Neuronal stem cell (in vitro differentiated cells): Measurements from ENCODE around the gene TSPOAP1.
A peak's percentile ranks its signal among the peaks of the same experiment; 100 is the strongest.

Source experiments
- DNase-seq: peaks from one replicate; pipeline ENCODE4 v3.0.0-alpha.2; 2013; ENCODE audit warnings: low spot score
- H2AFZ ChIP-seq: one replicate; pipeline ENCODE4 v1.6.1; 2013; ENCODE audit warnings: mild to moderate bottlenecking, low read length, inconsistent platforms
- H2AK5ac ChIP-seq: 2 replicates; pipeline ENCODE4 v1.6.1; 2013; ENCODE audit warnings: low read depth, mild to moderate bottlenecking, inconsistent platforms, low read length, moderate library complexity, mixed read lengths
- H2BK120ac ChIP-seq: 2 replicates; pipeline ENCODE4 v1.6.1; 2013; ENCODE audit warnings: low read depth, mild to moderate bottlenecking, inconsistent platforms, low read length, moderate library complexity, mixed read lengths
- H2BK12ac ChIP-seq: one replicate; pipeline ENCODE4 v1.6.1; 2013; ENCODE audit warnings: low read length, inconsistent platforms
- H2BK15ac ChIP-seq: 2 replicates; pipeline ENCODE4 v1.6.1; 2013; ENCODE audit warnings: mild to moderate bottlenecking, low read length, inconsistent platforms, mixed read lengths
- H2BK5ac ChIP-seq: one replicate; pipeline ENCODE4 v1.6.1; 2013; ENCODE audit warnings: inconsistent platforms, mild to moderate bottlenecking, low read length, moderate library complexity
- H3K14ac ChIP-seq: one replicate; pipeline ENCODE4 v1.6.1; 2013; ENCODE audit warnings: low read length, inconsistent platforms
- H3K18ac ChIP-seq: 2 replicates; pipeline ENCODE4 v1.6.1; 2013; ENCODE audit warnings: low read length, inconsistent platforms
- H3K23ac ChIP-seq: 2 replicates; pipeline ENCODE4 v1.6.1; 2013; ENCODE audit warnings: low read depth, mild to moderate bottlenecking, mixed read lengths, low read length, inconsistent platforms; ENCODE audit not compliant: poor library complexity
- H3K27ac ChIP-seq: replicated peaks from 3 replicates; pipeline ENCODE4 v1.5.1; 2013; ENCODE audit warnings: low read length, inconsistent platforms
- H3K27me3 ChIP-seq, 3 experiments: 2 replicates each; pipeline ENCODE4 v1.6.1; 2013; ENCODE audit warnings: low read length in 3 of 3, mild to moderate bottlenecking in 2 of 3, inconsistent platforms in 1 of 3, low read depth in 1 of 3, mixed read lengths in 1 of 3, moderate library complexity in 1 of 3; ENCODE audit not compliant: control insufficient read depth in 3 of 3, insufficient read depth in 3 of 3
- H3K36me3 ChIP-seq, 2 donors: replicated peaks in 1 of 2; 2 replicates each; pipeline ENCODE4 v1.6.1; 2013; ENCODE audit warnings: low read length in 2 of 2; ENCODE audit not compliant: control insufficient read depth in 2 of 2, insufficient read depth in 2 of 2
- H3K4ac ChIP-seq: 2 replicates; pipeline ENCODE4 v1.6.1; 2013; ENCODE audit warnings: inconsistent platforms, mild to moderate bottlenecking, low read length, moderate library complexity
- H3K4me1 ChIP-seq, 2 donors: 1 replicate in 1 of 2; 2 replicates in 1 of 2; pipeline ENCODE4 v1.6.1; 2013; ENCODE audit warnings: low read length in 2 of 2, low read depth in 1 of 2; ENCODE audit not compliant: control insufficient read depth in 2 of 2, insufficient read depth in 1 of 2
- H3K4me2 ChIP-seq: one replicate; pipeline ENCODE4 v1.6.1; 2013; ENCODE audit warnings: mild to moderate bottlenecking, low read length, inconsistent platforms; ENCODE audit not compliant: insufficient read depth, poor library complexity, severe bottlenecking
- H3K4me3 ChIP-seq, 2 donors: 2 replicates each; pipeline ENCODE4 v1.5.1; 2013; ENCODE audit warnings: low read length in 2 of 2, mild to moderate bottlenecking in 2 of 2, inconsistent platforms in 1 of 2, moderate library complexity in 1 of 2
- H3K79me1 ChIP-seq: one replicate; pipeline ENCODE4 v1.6.1; 2013; ENCODE audit warnings: low read depth, mild to moderate bottlenecking, inconsistent platforms, low read length, moderate library complexity
- H3K9ac ChIP-seq: one replicate; pipeline ENCODE4 v1.6.1; 2013; ENCODE audit warnings: mild to moderate bottlenecking, low read depth, low read length, inconsistent platforms; ENCODE audit not compliant: poor library complexity
- H3K9me3 ChIP-seq, 2 donors: replicated peaks in 1 of 2; 2 replicates each; pipeline versions ENCODE3 to v1.6.1; 2013; ENCODE audit warnings: low read length in 2 of 2, mild to moderate bottlenecking in 2 of 2, inconsistent platforms in 1 of 2, low read depth in 1 of 2, mixed read lengths in 1 of 2, moderate library complexity in 1 of 2; ENCODE audit not compliant: control insufficient read depth in 2 of 2, insufficient read depth in 1 of 2
- H4K8ac ChIP-seq: one replicate; pipeline ENCODE4 v1.6.1; 2013; ENCODE audit warnings: low read depth, mild to moderate bottlenecking, inconsistent platforms, low read length, moderate library complexity
- H4K91ac ChIP-seq: one replicate; pipeline ENCODE4 v1.6.1; 2013; ENCODE audit warnings: low read length, low read depth, mild to moderate bottlenecking, inconsistent platforms; ENCODE audit not compliant: poor library complexity
- WGBS, 2 donors: extraction: QIAGEN DNeasy Blood & Tissue Kit; methylation state at CpG; one replicate each; pipeline ENCODE4 v1.1.7; 2013; ENCODE audit warnings: missing lambda C conversion rate in 2 of 2, mixed read lengths in 1 of 2; ENCODE audit not compliant: insufficient read length in 2 of 2, insufficient replicate concordance in 1 of 2; ENCODE audit errors: extremely low coverage in 2 of 2; 5-methylcytosine and 5-hydroxymethylcytosine counted together

The TSPOAP1 gene

GRCh38 chr17:58331815-58332777, 3.5 kb upstream of the TSPOAP1 start:
- DNase-seq = no peak
- peak overlapping the region; percentile 96 for H2AK5ac ChIP-seq

DNA sequence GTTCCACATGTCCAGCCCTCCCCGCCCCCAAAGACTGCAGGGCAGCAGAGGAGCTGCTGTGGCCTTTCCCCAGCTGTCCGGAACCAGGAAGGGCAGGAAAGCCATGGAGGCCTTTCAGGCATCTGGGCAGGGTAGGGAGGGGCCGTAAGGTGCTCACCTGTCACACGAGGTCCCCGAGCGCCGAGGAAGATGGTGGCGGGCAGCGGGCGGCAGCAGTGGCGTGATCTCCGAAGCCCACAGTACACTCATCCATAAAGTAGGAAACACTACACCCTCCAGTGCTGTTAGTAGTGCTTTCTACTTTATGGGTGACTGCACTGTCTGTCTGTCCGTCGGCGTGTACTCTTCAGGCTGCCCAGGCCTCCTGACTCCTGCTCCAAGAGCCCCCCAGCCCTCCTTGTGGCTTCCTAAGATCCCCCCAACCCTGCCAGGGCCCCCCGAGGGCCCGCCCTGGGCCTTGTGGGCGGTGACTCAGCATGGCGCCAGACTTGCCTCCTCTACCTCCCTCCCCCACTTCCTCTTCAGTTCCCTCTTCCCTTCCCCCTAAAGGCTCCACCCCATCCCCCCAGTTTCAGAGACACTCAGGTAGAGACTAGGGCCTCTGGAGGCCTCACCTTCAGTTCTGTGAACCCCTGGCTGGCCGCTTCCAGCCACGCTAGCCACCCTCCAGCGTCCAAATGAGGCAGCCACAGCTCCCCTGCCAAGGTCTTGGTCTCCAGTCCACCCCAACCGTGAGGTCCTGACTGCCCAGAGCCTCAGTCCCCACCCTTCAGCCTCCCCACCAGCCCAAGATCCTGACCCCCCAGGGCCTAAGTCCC, 2.6 kb upstream of the TSPOAP1 start:
- Histone ChIP-seq H3K23ac (peak overlapping the region; percentile 77), H2AK5ac (peak overlapping the region; percentile 96), H3K14ac (no peak overlapping the region), H2BK12ac (peak overlapping the region; percentile 80), H3K4ac (no peak overlapping the region), H4K91ac (peak overlapping the region; percentile 74), H3K9me3 (no peaks in the 10 kb centered on the region), H3K9ac (peak overlapping the region; percentile 51), H3K18ac (peak overlapping the region; percentile 59), H2BK15ac (peak overlapping the region; percentile 79), H2BK5ac (peak overlapping the region; percentile 77), H3K4me1 (peaks cover 13 to 18% of the 10 kb centered on the region in 2 donors), H3K27me3 (peaks cover 0 to 5% (median 0%) of the 10 kb centered on the region in 3 experiments), H3K4me3 (no peak overlapping the region), H2AFZ (peak overlapping the region; percentile 44), H2BK120ac (peak overlapping the region; percentile 64), H3K4me2 (no peak overlapping the region), H3K79me1 (peaks cover 6% of the 10 kb centered on the region), H4K8ac (no peak overlapping the region), H3K36me3 (no peaks in the 10 kb centered on the region), H3K27ac (no peak overlapping the region)
- no peak for DNase-seq
- WGBS, 2 donors = no CpG with 5 or more reads among the region's 23 CpGs

More at GRCh38 chr17:58331815-58332777, 3.5 kb upstream of the TSPOAP1 start:
- H2BK5ac ChIP-seq = peak overlapping the region; percentile 77
- no peak overlapping the region for H3K9ac ChIP-seq
- H3K23ac ChIP-seq = peak overlapping the region; percentile 27
- no peaks in the 10 kb centered on the region for H3K27me3 ChIP-seq
- H3K18ac ChIP-seq = peak overlapping the region; percentile 42
- H3K36me3 ChIP-seq = no peaks in the 10 kb centered on the region
- no CpG with 5 or more reads among the region's 31 CpGs for WGBS, 2 donors
- H3K4me1 ChIP-seq = peaks cover 13 to 18% of the 10 kb centered on the region in 2 donors
- H2BK15ac ChIP-seq = no peak overlapping the region
- no peak overlapping the region for H3K4me2 ChIP-seq
- no peak overlapping the region for H3K4me3 ChIP-seq
- H3K14ac ChIP-seq = no peak overlapping the region
- no peak overlapping the region for H2AFZ ChIP-seq
- peak overlapping the region; percentile 64 for H2BK120ac ChIP-seq
- peaks cover 6% of the 10 kb centered on the region for H3K79me1 ChIP-seq
- H4K91ac ChIP-seq = no peak overlapping the region
- no peak overlapping the region for H3K27ac ChIP-seq
- H3K4ac ChIP-seq = no peak overlapping the region
- no peaks in the 10 kb centered on the region for H3K9me3 ChIP-seq
- H4K8ac ChIP-seq = no peak overlapping the region
- no peak overlapping the region for H2BK12ac ChIP-seq

GRCh38 chr17:58330538-58330996, 2.0 kb upstream of the TSPOAP1 start:
- Histone ChIP-seq H2BK12ac (peak overlapping the region; percentile 80), H3K23ac (peak overlapping the region; percentile 77)
- WGBS, 2 donors = no CpG with 5 or more reads among the region's 10 CpGs

More at GRCh38 chr17:58330538-58330996, 2.0 kb upstream of the TSPOAP1 start:
- H4K91ac ChIP-seq = peak overlapping the region; percentile 74
- peak overlapping the region; percentile 44 for H2AFZ ChIP-seq
- no peak overlapping the region for H4K8ac ChIP-seq
- peaks cover 6% of the 10 kb centered on the region for H3K79me1 ChIP-seq
- no peaks in the 10 kb centered on the region for H3K36me3 ChIP-seq
- no peaks in the 10 kb centered on the region for H3K9me3 ChIP-seq
- peaks cover 0 to 9% (median 0%) of the 10 kb centered on the region in 3 experiments for H3K27me3 ChIP-seq
- H3K9ac ChIP-seq = peak overlapping the region; percentile 51
- peak overlapping the region; percentile 79 for H2BK15ac ChIP-seq
- peak overlapping the region; percentile 59 for H3K18ac ChIP-seq
- H3K4me2 ChIP-seq = no peak overlapping the region
- no peak overlapping the region for H3K4ac ChIP-seq
- no peak overlapping the region for H3K14ac ChIP-seq
- no peak overlapping the region for H3K4me3 ChIP-seq
- H2BK5ac ChIP-seq = no peak overlapping the region
- no peak overlapping the region for H3K27ac ChIP-seq
- peaks cover 13 to 22% of the 10 kb centered on the region in 2 donors for H3K4me1 ChIP-seq
- H2BK120ac ChIP-seq = peak overlapping the region; percentile 24
- peak overlapping the region; percentile 96 for H2AK5ac ChIP-seq
- no peak for DNase-seq
